Measurements from ENCODE around the gene TMC8.

The TMC8 gene

GRCh38 chr17:78125138-78125913 is 5.2 kb upstream of the TMC8 start:
- no peak for DNase-seq (ENCODE audit: low spot score)

GRCh38 chr17:78125976-78126894 is 4.3 kb upstream of the TMC8 start:
- DNase-seq (ENCODE audit: low spot score), result no peak

- DNase-seq (ENCODE audit: low spot score), result no peak
Observed at GRCh38 chr17:78126895-78127238, 3.7 kb upstream of the TMC8 start.

- peak; percentile 36 for DNase-seq (ENCODE audit: low spot score)
Observed at GRCh38 chr17:78127239-78127887, 3.2 kb upstream of the TMC8 start.

GRCh38 chr17:78127888-78128550 is 2.6 kb upstream of the TMC8 start:
- DNase-seq (ENCODE audit: low spot score), result peak; percentile 38

- peak; percentile 91 for DNase-seq (ENCODE audit: low spot score)
Observed at GRCh38 chr17:78128551-78129350, 1.8 kb upstream of the TMC8 start, which contains the start of gene TMC6. TSS of gene TMC6 (minus strand) at chr17:78128755. CDS start at chr17:78126832, 1,923 bp downstream.

- DNase-seq (ENCODE audit: low spot score), result no peak
Observed at GRCh38 chr17:78129351-78130089, 1.1 kb upstream of the TMC8 start.

- no peak for DNase-seq (ENCODE audit: low spot score)
Observed at GRCh38 chr17:78130090-78130436, 508 bp upstream of the TMC8 start.

GRCh38 chr17:78131172-78132083 is 857 bp downstream of the TMC8 start:
- DNase-seq (ENCODE audit: low spot score), result no peak

GRCh38 chr17:78132084-78132676 is 1.6 kb downstream of the TMC8 start:
- peak; percentile 82 for DNase-seq (ENCODE audit: low spot score)

- no peak for DNase-seq (ENCODE audit: low spot score)
Observed at GRCh38 chr17:78132767-78133178, 2.2 kb downstream of the TMC8 start.

- no peak for DNase-seq (ENCODE audit: low spot score)
Observed at GRCh38 chr17:78133179-78133951, 2.8 kb downstream of the TMC8 start.

GRCh38 chr17:78133971-78134898 is 3.7 kb downstream of the TMC8 start:
- DNase-seq (ENCODE audit: low spot score), result peak; percentile 74

- no peak for DNase-seq (ENCODE audit: low spot score)
Observed at GRCh38 chr17:78134899-78135385, 4.4 kb downstream of the TMC8 start.

- DNase-seq (ENCODE audit: low spot score), result no peak
Observed at GRCh38 chr17:78135858-78136500, 5.4 kb downstream of the TMC8 start.

Measured in SW480 (cell line).